SK-N-SH (cell line): ENCODE data around the gene POU6F2. TPM values are rescaled to one million over a fixed set of nuclear protein-coding genes. Genes with fewer than 3 reads are reported as not detected.

Experiments used
- CTCF ChIA-PET: fragments of 300-600, 350-600 bp; formaldehyde crosslinking; extraction: SDS; loops from one replicate; lab custom pipeline; 2021; lab: Yijun Ruan, JAX
- POLR2A ChIA-PET: fragments of 350-600 bp; sonication (Branson Sonifier 250); formaldehyde crosslinking; extraction: SDS; loops from one replicate; lab custom pipeline; 2020; ENCODE audit warnings: antibody characterized with exemption, inconsistent platforms; lab: Yijun Ruan, JAX
- DNase-seq: peaks from one replicate; pipeline ENCODE4 v3.0.0; 2012
- H2AFZ ChIP-seq: fragments of 200-600 bp; sonication (generic); 2 replicates; pipeline ENCODE4 v1.8.1; 2016; ENCODE audit warnings: antibody characterized with exemption, mild to moderate bottlenecking, low read depth
- H3F3A ChIP-seq: fragments of 200-600 bp; sonication (generic); replicated peaks from 2 replicates; pipeline ENCODE3; 2016; ENCODE audit warnings: antibody characterized with exemption, mild to moderate bottlenecking; ENCODE audit not compliant: insufficient read depth
- H3K27ac ChIP-seq, 2 experiments: fragments of 200-500 bp in 1 of 2; fragments of 200-600 bp in 1 of 2; sonication (Bioruptor generic) in 1 of 2; sonication (generic), shearing (Covaris generic) in 1 of 2; 2 replicates each; pipeline versions ENCODE4 v1.5.1 to v1.6.1; 2014 to 2016; ENCODE audit warnings: low read depth in 2 of 2, inconsistent platforms in 1 of 2, low read length in 1 of 2, mild to moderate bottlenecking in 1 of 2, mixed read lengths in 1 of 2
- H3K27me3 ChIP-seq: fragments of 200-600 bp; sonication (generic), shearing (Covaris generic); 2 replicates; pipeline ENCODE4 v1.6.1; 2016; ENCODE audit warnings: mixed run types; ENCODE audit not compliant: insufficient read depth
- H3K36me3 ChIP-seq, 2 experiments: fragments of 200-500 bp in 1 of 2; fragments of 200-600 bp in 1 of 2; sonication (Bioruptor generic) in 1 of 2; sonication (generic) in 1 of 2; replicated peaks in 1 of 2; 2 replicates each; pipeline versions ENCODE3 to v1.5.1; 2014 to 2016; ENCODE audit warnings: low read length in 1 of 2, mild to moderate bottlenecking in 1 of 2; ENCODE audit not compliant: insufficient read depth in 2 of 2, control insufficient read depth in 1 of 2
- H3K4me1 ChIP-seq, 2 experiments: fragments of 200-500 bp in 1 of 2; fragments of 200-600 bp in 1 of 2; sonication (Bioruptor generic) in 1 of 2; sonication (generic), shearing (Covaris generic) in 1 of 2; 2 replicates each; pipeline versions ENCODE4 v1.5.1 to v1.6.1; 2014 to 2016; ENCODE audit warnings: low read depth in 1 of 2, low read length in 1 of 2, mixed run types in 1 of 2; ENCODE audit not compliant: insufficient read depth in 2 of 2, control insufficient read depth in 1 of 2
- H3K4me2 ChIP-seq: fragments of 200-600 bp; sonication (generic), shearing (Covaris generic); 2 replicates; pipeline ENCODE4 v1.6.1; 2017; ENCODE audit warnings: mixed run types
- H3K4me3 ChIP-seq, 2 experiments: fragments of 200-500 bp in 1 of 2; fragments of 200-600 bp in 1 of 2; sonication (Bioruptor generic) in 1 of 2; sonication (generic), shearing (Covaris generic) in 1 of 2; 2 replicates each; pipeline versions ENCODE4 v1.5.1 to v1.8.1; 2014 to 2016; ENCODE audit warnings: low read depth in 2 of 2, inconsistent platforms in 1 of 2, low read length in 1 of 2, mild to moderate bottlenecking in 1 of 2, mixed read lengths in 1 of 2, moderate library complexity in 1 of 2
- H3K79me2 ChIP-seq: fragments of 200-600 bp; sonication (generic); 2 replicates; pipeline ENCODE4 v1.8.1; 2017; ENCODE audit warnings: mild to moderate bottlenecking; ENCODE audit not compliant: insufficient read depth
- H3K9ac ChIP-seq: fragments of 200-600 bp; sonication (generic); 2 replicates; pipeline ENCODE4 v1.6.1; 2017; ENCODE audit warnings: mixed run types
- H3K9me2 ChIP-seq: fragments of 200-600 bp; sonication (generic); 2 replicates; pipeline ENCODE4 v1.6.1; 2017; ENCODE audit warnings: mixed run types
- H3K9me3 ChIP-seq: fragments of 200-600 bp; sonication (generic); 2 replicates; pipeline ENCODE4 v1.6.1; 2017; ENCODE audit warnings: mixed run types, mild to moderate bottlenecking, moderate library complexity
- H4K20me1 ChIP-seq: fragments of 200-600 bp; sonication (generic); 2 replicates; pipeline ENCODE4 v1.6.1; 2017; ENCODE audit warnings: mild to moderate bottlenecking, mixed run types; ENCODE audit not compliant: insufficient read depth
- ELF1 ChIP-seq: IDR thresholded peaks from 2 replicates; pipeline ENCODE4 v1.4.0; 2012
- EP300 ChIP-seq, 2 experiments: IDR thresholded peaks; 2 replicates each; pipeline versions ENCODE4 v1.4.0 to v1.6.1; 2012; ENCODE audit warnings: borderline replicate concordance in 1 of 2, low read depth in 1 of 2, low read length in 1 of 2
- EZH2phosphoT487 ChIP-seq: fragments of 200-600 bp; sonication (generic); IDR thresholded peaks from 2 replicates; pipeline ENCODE4 v1.6.1; 2017; ENCODE audit warnings: low read depth, mixed run types, mild to moderate bottlenecking, antibody characterized with exemption, moderate library complexity, borderline replicate concordance
- FOSL2 ChIP-seq: IDR thresholded peaks from 2 replicates; pipeline ENCODE4 v1.4.0; 2012; ENCODE audit warnings: low read depth, mild to moderate bottlenecking, moderate library complexity, borderline replicate concordance
- FOXJ3 ChIP-seq: sonication (generic); formaldehyde crosslinking; IDR thresholded peaks from 2 replicates; pipeline ENCODE4 v1.5.1; 2020; ENCODE audit warnings: mild to moderate bottlenecking, missing genetic modification reagents
- FOXM1 ChIP-seq: IDR thresholded peaks from 2 replicates; pipeline ENCODE4 v1.4.0; 2012; ENCODE audit warnings: low read depth, mild to moderate bottlenecking
- GABPA ChIP-seq: IDR thresholded peaks from 2 replicates; pipeline ENCODE4 v1.4.0; 2012; ENCODE audit warnings: low read depth, mild to moderate bottlenecking
- GATA2 ChIP-seq: sonication (generic); formaldehyde crosslinking; IDR thresholded peaks from 2 replicates; pipeline ENCODE4 v1.5.0; 2020; ENCODE audit warnings: mild to moderate bottlenecking, missing genetic modification reagents
- IRF3 ChIP-seq: fragments of 150-350 bp; IDR thresholded peaks from 2 replicates; pipeline ENCODE4 v1.6.1; 2016; ENCODE audit warnings: mild to moderate bottlenecking, low read depth, low read length
- MAX ChIP-seq: IDR thresholded peaks from 2 replicates; pipeline ENCODE4 v1.4.0; 2012; ENCODE audit warnings: low read depth
- MEF2A ChIP-seq: IDR thresholded peaks from 2 replicates; pipeline ENCODE4 v1.4.0; 2012; ENCODE audit warnings: low read depth, borderline replicate concordance
- MXI1 ChIP-seq: IDR thresholded peaks from 2 replicates; pipeline ENCODE4 v1.6.1; 2012; ENCODE audit warnings: mild to moderate bottlenecking, low read depth, low read length, improper control_type of control experiment
- NFIC ChIP-seq: IDR thresholded peaks from 2 replicates; pipeline ENCODE4 v1.4.0; 2012; ENCODE audit warnings: borderline replicate concordance
- POLR2AphosphoS5 ChIP-seq: IDR thresholded peaks from 2 replicates; pipeline ENCODE4 v1.6.1; 2012; ENCODE audit warnings: low read depth, low read length
- RAD21 ChIP-seq: IDR thresholded peaks from 2 replicates; pipeline ENCODE4 v1.6.1; 2012; ENCODE audit warnings: mild to moderate bottlenecking, low read length
- RFX5 ChIP-seq: IDR thresholded peaks from 2 replicates; pipeline ENCODE4 v1.6.1; 2012; ENCODE audit warnings: mild to moderate bottlenecking, improper control_type of control experiment, low read length
- RXRA ChIP-seq: IDR thresholded peaks from 2 replicates; pipeline ENCODE4 v1.4.0; 2012; ENCODE audit warnings: low read depth, mild to moderate bottlenecking, borderline replicate concordance
- SIN3A ChIP-seq: IDR thresholded peaks from 2 replicates; pipeline ENCODE4 v1.6.1; 2012; ENCODE audit warnings: low read depth, mild to moderate bottlenecking, low read length, moderate library complexity, borderline replicate concordance
- TAF1 ChIP-seq: IDR thresholded peaks from 2 replicates; pipeline ENCODE4 v1.6.1; 2012; ENCODE audit warnings: low read depth, mild to moderate bottlenecking, low read length, moderate library complexity, borderline replicate concordance
- USF1 ChIP-seq: IDR thresholded peaks from 2 replicates; pipeline ENCODE4 v1.4.0; 2012; ENCODE audit warnings: low read depth, borderline replicate concordance
- WGBS: methylation state at CpG from one replicate; pipeline ENCODE4 v1.1.6; 2017; ENCODE audit warnings: low lambda C conversion rate; 5-methylcytosine and 5-hydroxymethylcytosine counted together
- polyA plus RNA-seq, 3 experiments: library from polyadenylated mRNA; depleted of rRNA; stranded (reverse); fragments of >200 nt; gene quantifications; 2 replicates each; pipeline ENCODE4 v1.2.3, GENCODE V29; 2012
- TF ChIP-seq, protein P1 (sequence below): IDR thresholded peaks from 2 replicates; pipeline ENCODE4; 2012

POU6F2 gene
- polyA plus RNA-seq, 1 of the 3 experiments (the other 2 are of a cell fraction) = under 0.01 TPM

GRCh38 chr7:39248692-39249090 is 271.0 kb downstream of the POU6F2 start:
- ChIA-PET CTCF (no interaction called here), POLR2A (no interaction called here)
- H4K20me1 ChIP-seq = no peaks in the 10 kb centered on the region
- H3K27me3 ChIP-seq = peaks cover 11% of the 10 kb centered on the region
- no peak overlapping the region for H3K4me3 ChIP-seq
- no peaks in the 10 kb centered on the region for H3F3A ChIP-seq
- no peak for DNase-seq
- H3K4me1 ChIP-seq = no peaks in the 10 kb centered on the region
- H3K9ac ChIP-seq = no peak overlapping the region
- no peaks in the 10 kb centered on the region for H3K9me2 ChIP-seq
- no peak overlapping the region for H3K4me2 ChIP-seq
- H3K27ac ChIP-seq = no peak overlapping the region
- H3K9me3 ChIP-seq = no peaks in the 10 kb centered on the region
- no peak for TF ChIP-seq RFX5
- TF ChIP-seq POLR2AphosphoS5 = no peak
- no peak for TF ChIP-seq FOXJ3
- no peak for TF ChIP-seq USF1
- TF ChIP-seq IRF3 = no peak
- TF ChIP-seq MXI1 = no peak
- TF ChIP-seq RXRA = no peak
- no peak for TF ChIP-seq MEF2A
- no peak for TF ChIP-seq FOSL2
- TF ChIP-seq TAF1 = no peak
- no peak for TF ChIP-seq GATA2 (CRISPR knock-in tag)
- no peak for TF ChIP-seq RAD21
- no peak for TF ChIP-seq MAX
- no peak for TF ChIP-seq SIN3A
- no peak for TF ChIP-seq NFIC
- TF ChIP-seq FOXM1 = no peak
- TF ChIP-seq ELF1 = no peak
- WGBS = 12% methylated on average over 3 of the region's 3 CpGs
- H3K36me3 ChIP-seq = no peaks in the 10 kb centered on the region
- no peaks in the 10 kb centered on the region for H3K79me2 ChIP-seq
- H2AFZ ChIP-seq = no peak overlapping the region

DNA sequence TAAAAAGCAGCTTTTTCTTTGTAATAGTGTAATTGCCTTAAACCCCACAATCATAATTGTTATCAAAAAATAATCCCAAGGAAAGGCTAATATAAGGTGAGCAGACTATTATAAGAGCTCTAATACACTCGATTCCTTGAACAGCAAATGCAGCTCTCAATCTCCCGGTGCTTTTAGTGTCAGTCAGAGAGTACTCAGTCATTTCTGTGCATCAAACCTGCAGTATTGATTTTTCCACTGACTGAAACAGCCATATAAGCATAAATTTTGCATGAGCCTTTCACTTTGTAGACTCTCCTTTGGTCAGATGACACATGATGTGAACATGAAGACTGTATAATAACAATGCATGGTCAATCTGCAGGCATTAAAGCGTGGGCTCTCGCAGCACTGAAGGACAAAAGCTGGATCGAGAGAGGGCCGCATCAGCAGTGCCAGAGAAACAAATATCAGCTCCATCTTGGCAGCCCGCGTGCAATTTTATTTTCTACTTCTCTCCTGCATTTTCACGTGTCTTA is 272.0 kb downstream of the POU6F2 start:
- Histone ChIP-seq H3F3A (no peaks in the 10 kb centered on the region), H3K4me2 (no peak overlapping the region), H3K27me3 (peaks cover 21% of the 10 kb centered on the region), H3K9me2 (no peaks in the 10 kb centered on the region), H3K9ac (no peak overlapping the region), H4K20me1 (no peaks in the 10 kb centered on the region), H3K9me3 (no peaks in the 10 kb centered on the region), H3K4me1 (no peaks in the 10 kb centered on the region), H3K36me3 (no peaks in the 10 kb centered on the region), H3K27ac (no peak overlapping the region), H3K79me2 (no peaks in the 10 kb centered on the region), H3K4me3 (no peak overlapping the region), H2AFZ (no peak overlapping the region)
- WGBS = 33% methylated on average over 9 of the region's 9 CpGs
- no peak for DNase-seq
- ChIA-PET POLR2A (no interaction called here), CTCF (interaction anchor here (1.1 kb wide), 1 partner anchor 61 kb away, joined by 3 read pairs; no protein-coding TSS in a partner anchor)
- TF ChIP-seq, protein P1, sequence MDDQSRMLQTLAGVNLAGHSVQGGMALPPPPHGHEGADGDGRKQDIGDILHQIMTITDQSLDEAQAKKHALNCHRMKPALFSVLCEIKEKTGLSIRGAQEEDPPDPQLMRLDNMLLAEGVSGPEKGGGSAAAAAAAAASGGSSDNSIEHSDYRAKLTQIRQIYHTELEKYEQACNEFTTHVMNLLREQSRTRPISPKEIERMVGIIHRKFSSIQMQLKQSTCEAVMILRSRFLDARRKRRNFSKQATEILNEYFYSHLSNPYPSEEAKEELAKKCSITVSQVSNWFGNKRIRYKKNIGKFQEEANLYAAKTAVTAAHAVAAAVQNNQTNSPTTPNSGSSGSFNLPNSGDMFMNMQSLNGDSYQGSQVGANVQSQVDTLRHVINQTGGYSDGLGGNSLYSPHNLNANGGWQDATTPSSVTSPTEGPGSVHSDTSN = no peak
- no peak for TF ChIP-seq GABPA
- TF ChIP-seq USF1 = no peak
- TF ChIP-seq EP300 (IDR thresholded peaks at IDR 0.05; ENCODE audit: borderline replicate concordance in 1 of 2, low read depth in 1 of 2, low read length in 1 of 2) = no peak
- no peak for TF ChIP-seq EZH2phosphoT487
- TF ChIP-seq NFIC = no peak
- no peak for TF ChIP-seq RAD21
- no peak for TF ChIP-seq SIN3A
- no peak for TF ChIP-seq MXI1
- no peak for TF ChIP-seq FOXM1
- TF ChIP-seq MAX = no peak
- TF ChIP-seq IRF3 = no peak
